ENCODE data around the gene CFAP251. TPM values are rescaled to one million over a fixed set of nuclear protein-coding genes. Genes with fewer than 3 reads are reported as not detected.
"Not testable (repeated sequence)": the region's sequence is repeated elsewhere in the genome, so short reads cannot be mapped to it uniquely, and the experiment has no call there.

CFAP251 gene
- total RNA-seq, 1 experiment from 2014 or later, result 2.6 TPM

GRCh38 chr12:122041458-122041857 is 123.1 kb downstream of the CFAP251 start:
- DNase-seq (ENCODE audit: low read depth, low spot score); H3K27ac ChIP-seq (ENCODE audit: low read depth, low read length); H3K79me2 ChIP-seq (ENCODE audit: insufficient read depth, low read length); H3K4me2 ChIP-seq (ENCODE audit: low read length); H4K20me1 ChIP-seq (ENCODE audit: insufficient read depth); H3K4me1 ChIP-seq (ENCODE audit: control insufficient read depth in 1 of 2, insufficient read depth in 2 of 2, low read length in 2 of 2); H3K27me3 ChIP-seq (ENCODE audit: insufficient read depth, low read length); H3K9me3 ChIP-seq (ENCODE audit: control insufficient read depth in 1 of 2, insufficient read depth in 1 of 2, low read depth in 1 of 2, low read length in 2 of 2); H3K9ac ChIP-seq (ENCODE audit: low read length); H2AFZ ChIP-seq (ENCODE audit: low read depth, low read length, poor library complexity, severe bottlenecking); BruUV-seq (replicated peaks); H3K9me2 ChIP-seq (ENCODE audit: insufficient read depth); ATAC-seq; POLR2A ChIA-PET; RAD21 ChIA-PET (ENCODE audit: low non-redundant PET in 1 of 2, low total read pairs in 2 of 2, uncharacterized antibody in 2 of 2, unreplicated experiment in 2 of 2); CTCF ChIA-PET; H3K36me3 ChIP-seq (ENCODE audit: control insufficient read depth in 1 of 2, insufficient read depth in 2 of 2, low read length in 2 of 2); intact Hi-C loops (cut with micrococcal nuclease); H3K4me3 ChIP-seq (replicated peaks in 1 of 2; ENCODE audit: low read depth in 1 of 2, low read length in 2 of 2): not testable (repeated sequence)

GRCh38 chr12:122042910-122043309 is 124.5 kb downstream of the CFAP251 start:
- no peaks in the 10 kb centered on the region for H3K9me2 ChIP-seq (ENCODE audit: insufficient read depth)
- no peak overlapping the region for H3K27ac ChIP-seq (ENCODE audit: low read depth, low read length)
- H3K79me2 ChIP-seq (ENCODE audit: insufficient read depth, low read length), result no peaks in the 10 kb centered on the region
- ATAC-seq, result no peak
- ChIA-PET POLR2A (no interaction called here), RAD21 (ENCODE audit: low non-redundant PET in 1 of 2, low total read pairs in 2 of 2, uncharacterized antibody in 2 of 2, unreplicated experiment in 2 of 2) (no interaction called here), CTCF (no interaction called here)
- H3K9me3 ChIP-seq (ENCODE audit: control insufficient read depth in 1 of 2, insufficient read depth in 1 of 2, low read depth in 1 of 2, low read length in 2 of 2), result no peaks in the 10 kb centered on the region
- TF ChIP-seq CEBPB (IDR thresholded peaks at IDR 0.05; ENCODE audit: low read depth), result no peak
- TF ChIP-seq CBX3 (IDR thresholded peaks at IDR 0.05; ENCODE audit: low read depth), result no peak
- TF ChIP-seq EGR1 (IDR thresholded peaks at IDR 0.05; ENCODE audit: low read depth), result no peak
- no peak for TF ChIP-seq JUND (IDR thresholded peaks at IDR 0.05)
- no peak for TF ChIP-seq YY1 (IDR thresholded peaks at IDR 0.05; ENCODE audit: extremely low read depth, insufficient replicate concordance, low read depth, low read length)
- TF ChIP-seq SIN3A (IDR thresholded peaks at IDR 0.05; ENCODE audit: low read depth), result no peak
- no peak for TF ChIP-seq EZH2phosphoT487 (IDR thresholded peaks at IDR 0.05; ENCODE audit: borderline replicate concordance)
- no peak for TF ChIP-seq REST (IDR thresholded peaks at IDR 0.05; ENCODE audit: low read depth)
- no peak for TF ChIP-seq POLR2AphosphoS5 (IDR thresholded peaks at IDR 0.05; ENCODE audit: low read depth, low read length)
- TF ChIP-seq SP1 (IDR thresholded peaks at IDR 0.05; ENCODE audit: low read depth), result no peak
- no peak overlapping the region for H3K9ac ChIP-seq (ENCODE audit: low read length)
- H3K4me2 ChIP-seq (ENCODE audit: low read length), result no peak overlapping the region
- DNase-seq (ENCODE audit: low read depth, low spot score), result no peak
- H3K27me3 ChIP-seq (ENCODE audit: insufficient read depth, low read length), result no peaks in the 10 kb centered on the region
- peaks cover 5 to 10% of the 10 kb centered on the region in 2 experiments; a peak in 3 of 4 replicates for H3K36me3 ChIP-seq (ENCODE audit: control insufficient read depth in 1 of 2, insufficient read depth in 2 of 2, low read length in 2 of 2)
- no peaks in the 10 kb centered on the region for H4K20me1 ChIP-seq (ENCODE audit: insufficient read depth)
- H2AFZ ChIP-seq (ENCODE audit: low read depth, low read length, poor library complexity, severe bottlenecking), result no peak overlapping the region
- intact Hi-C loops (cut with micrococcal nuclease), result no loop called here
- BruUV-seq (replicated peaks), result no TSS peak
- H3K4me3 ChIP-seq (replicated peaks in 1 of 2; ENCODE audit: low read depth in 1 of 2, low read length in 2 of 2), result no peak overlapping the region
- no peaks in the 10 kb centered on the region for H3K4me1 ChIP-seq (ENCODE audit: control insufficient read depth in 1 of 2, insufficient read depth in 2 of 2, low read length in 2 of 2)

Measured in HCT116 (cell line).